Measurements from ENCODE around the gene NPSR1. TPM values are rescaled to one million over a fixed set of nuclear protein-coding genes. Genes with fewer than 3 reads are reported as not detected.

Gene NPSR1, protein sequence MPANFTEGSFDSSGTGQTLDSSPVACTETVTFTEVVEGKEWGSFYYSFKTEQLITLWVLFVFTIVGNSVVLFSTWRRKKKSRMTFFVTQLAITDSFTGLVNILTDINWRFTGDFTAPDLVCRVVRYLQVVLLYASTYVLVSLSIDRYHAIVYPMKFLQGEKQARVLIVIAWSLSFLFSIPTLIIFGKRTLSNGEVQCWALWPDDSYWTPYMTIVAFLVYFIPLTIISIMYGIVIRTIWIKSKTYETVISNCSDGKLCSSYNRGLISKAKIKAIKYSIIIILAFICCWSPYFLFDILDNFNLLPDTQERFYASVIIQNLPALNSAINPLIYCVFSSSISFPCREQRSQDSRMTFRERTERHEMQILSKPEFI
- not detected in 5 replicates for total RNA-seq (2022; extraction: Qiagen RNA extraction; ENCODE audit: low read depth)

DNA sequence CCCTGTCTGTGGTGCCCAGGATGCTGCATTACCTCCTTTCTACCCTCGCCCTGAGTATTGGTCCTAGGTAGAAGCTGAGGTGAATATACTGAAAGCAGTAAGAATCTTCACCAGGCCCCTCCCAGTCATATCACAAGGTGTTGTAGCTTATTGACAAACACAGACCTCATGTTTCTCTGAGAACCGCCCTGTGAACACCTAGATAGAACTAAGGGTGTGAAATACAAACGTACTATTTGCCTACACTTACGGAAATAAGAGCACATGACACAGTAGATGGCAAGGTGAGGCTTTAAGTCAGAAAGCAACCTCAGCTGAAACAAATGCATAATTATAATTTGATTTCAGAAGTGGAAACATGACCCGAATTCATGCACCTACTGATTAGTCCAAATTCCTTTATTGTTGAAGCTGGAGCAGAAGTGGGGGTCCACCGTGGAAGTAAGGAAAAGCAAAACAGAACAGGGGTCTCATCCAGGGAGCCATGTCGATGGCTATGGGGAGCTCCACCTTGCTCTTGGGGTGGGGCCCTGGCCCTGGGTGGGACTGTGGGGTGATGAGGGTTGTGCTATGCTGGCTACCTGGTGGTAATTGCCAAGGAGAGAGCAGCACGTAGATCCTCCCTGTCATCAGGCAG lies at the start of gene NPSR1:
Gene NPSR1 (plus strand): TSS at position 587 of the 637 bp plus-strand sequence. CDS start 195 bp downstream, outside the sequence.

